ENCODE data around the gene ATF5.
"Not testable (repeated sequence)": the region's sequence is repeated elsewhere in the genome, so short reads cannot be mapped to it uniquely, and the experiment has no call there.

Gene ATF5

DNA sequence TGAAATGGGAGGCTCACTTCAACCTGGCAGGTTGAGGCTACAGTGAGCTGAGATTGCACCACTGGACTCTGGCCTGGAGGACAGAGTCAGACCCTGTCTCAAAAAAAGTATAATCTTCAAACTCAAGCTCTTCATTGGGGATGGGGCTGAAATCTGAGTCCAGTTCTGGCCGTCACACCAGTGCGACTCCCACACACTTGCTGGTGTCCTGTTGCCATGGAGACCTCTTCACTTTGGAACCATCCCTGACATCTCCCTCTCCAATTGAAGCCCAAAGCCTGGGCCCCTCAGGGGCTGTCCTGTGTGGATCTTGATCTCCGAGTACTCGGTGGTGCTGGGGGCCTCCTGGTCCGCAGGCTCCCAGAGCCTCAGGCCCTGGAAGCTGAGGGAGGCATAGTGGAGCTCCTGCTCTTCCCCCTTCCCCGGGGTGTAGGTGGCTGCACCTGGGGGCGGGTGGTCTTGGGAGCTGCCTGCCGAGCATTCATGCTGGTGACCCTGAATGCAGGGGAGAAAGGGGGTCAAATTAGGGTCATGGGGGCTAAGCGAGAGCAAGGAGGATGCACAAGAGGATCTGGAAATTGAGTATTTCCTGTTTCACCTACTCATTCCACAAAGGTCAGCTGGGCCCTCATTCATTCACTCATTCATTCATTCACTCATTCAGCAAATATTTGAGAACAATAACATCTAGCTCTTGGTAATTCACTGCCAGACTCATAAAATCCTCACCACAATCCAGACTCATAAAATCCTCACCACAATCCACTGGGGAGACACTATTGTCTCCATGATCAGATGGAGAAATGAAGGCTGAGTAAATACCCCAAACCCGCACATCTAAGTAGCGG is 21.0 kb downstream of the ATF5 start:
- no peak for DNase-seq (ENCODE audit: low read depth in 2 of 2)

DNA sequence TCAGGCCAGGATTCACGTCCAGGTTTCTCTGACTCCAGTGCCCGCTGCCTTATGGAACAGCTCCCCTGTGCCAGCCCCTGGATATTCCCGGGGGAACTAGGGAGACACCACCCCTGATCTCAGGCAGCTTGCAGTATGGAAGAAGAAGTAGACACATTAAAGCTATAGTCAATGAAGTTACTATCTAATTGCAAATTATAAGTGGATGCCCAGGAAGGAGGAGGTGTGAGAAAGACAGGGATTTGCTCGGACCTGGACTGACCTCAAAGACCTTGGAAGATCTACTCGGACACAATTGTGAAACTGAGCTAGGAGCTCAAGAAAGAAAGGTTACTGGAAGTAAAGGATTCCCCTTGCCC is 21.6 kb downstream of the ATF5 start:
- no peak for DNase-seq (ENCODE audit: low read depth in 2 of 2)

DNA sequence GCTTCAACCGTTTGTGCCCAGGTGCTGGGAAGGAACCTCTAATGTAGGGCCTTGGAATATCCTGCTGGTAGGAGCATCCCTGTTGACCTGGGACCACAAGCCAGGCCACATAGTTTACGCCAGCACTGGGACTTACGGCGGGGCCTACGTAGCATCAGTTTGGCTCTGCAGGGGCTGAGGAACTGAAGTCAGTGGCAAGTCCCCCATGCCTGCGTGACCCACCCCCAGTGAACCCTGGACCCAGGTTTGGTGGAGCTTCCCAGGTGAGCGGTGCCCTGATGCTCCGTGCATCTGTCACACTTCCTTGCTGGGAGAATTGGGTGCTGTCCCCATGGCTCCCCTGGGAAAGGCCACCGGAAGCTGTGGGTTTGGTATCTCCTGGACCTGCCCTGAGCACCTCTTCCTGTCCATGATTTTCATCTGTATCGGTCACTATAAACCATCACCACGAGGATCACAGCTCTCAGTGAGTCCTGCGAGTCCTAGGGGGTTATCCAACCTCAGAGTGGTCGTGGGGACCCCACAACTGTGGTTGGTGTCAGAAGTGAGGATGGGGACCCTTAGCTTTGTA is 22.0 kb downstream of the ATF5 start:
- no peak for DNase-seq (ENCODE audit: low read depth in 2 of 2)

DNA sequence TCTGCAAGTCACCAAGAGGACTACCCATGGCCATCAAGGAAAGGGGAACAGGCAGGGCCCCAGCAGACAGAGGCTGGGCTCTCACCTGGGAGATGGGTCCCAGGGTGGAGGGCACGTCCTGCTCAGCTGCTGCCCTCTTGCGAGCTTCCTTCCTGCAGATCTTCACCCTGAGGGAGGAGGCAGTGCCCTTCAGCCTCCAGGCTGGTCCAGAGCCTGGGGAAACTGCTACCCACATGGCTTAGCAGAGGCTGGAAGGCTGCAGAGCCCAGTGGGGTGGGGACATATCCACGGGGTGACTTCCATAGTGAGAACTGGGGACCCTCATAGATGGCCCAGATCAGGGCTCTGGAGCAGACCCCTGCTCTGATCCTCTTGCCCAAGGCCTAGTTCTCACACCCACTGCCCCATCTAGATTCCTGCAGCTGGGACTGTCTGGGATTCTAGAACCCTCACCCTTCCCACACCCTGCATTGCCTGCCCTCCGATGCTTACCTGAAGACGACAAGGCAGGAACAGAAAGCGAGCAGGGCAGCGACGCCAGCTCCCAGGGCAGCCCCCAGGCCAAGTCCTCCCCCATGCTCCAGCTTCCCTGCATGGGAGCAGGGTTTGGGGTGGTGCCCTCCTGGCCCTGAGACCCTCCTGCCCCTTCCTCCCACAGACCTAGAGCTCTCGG is 22.9 kb downstream of the ATF5 start:
- DNase-seq (ENCODE audit: low read depth in 2 of 2), result no peak

DNA sequence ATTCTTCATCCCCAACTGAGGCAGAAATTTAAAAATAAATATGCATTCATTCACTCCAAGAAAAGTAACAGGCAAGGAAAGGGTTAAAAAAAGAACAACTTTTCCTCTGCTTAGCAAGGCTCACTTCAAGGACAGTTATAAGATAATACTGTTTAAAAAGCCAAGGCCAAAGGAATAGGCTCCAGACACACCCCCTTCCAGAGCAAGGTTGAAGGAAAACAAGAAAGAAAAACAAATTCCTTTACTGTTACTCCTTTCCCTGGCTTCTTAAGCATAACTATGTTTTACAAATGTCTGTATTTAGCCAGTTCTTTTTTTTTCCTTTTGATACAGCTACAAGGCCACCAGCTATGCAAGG is 23.5 kb downstream of the ATF5 start:
- no peak for DNase-seq (ENCODE audit: low read depth in 2 of 2)

DNA sequence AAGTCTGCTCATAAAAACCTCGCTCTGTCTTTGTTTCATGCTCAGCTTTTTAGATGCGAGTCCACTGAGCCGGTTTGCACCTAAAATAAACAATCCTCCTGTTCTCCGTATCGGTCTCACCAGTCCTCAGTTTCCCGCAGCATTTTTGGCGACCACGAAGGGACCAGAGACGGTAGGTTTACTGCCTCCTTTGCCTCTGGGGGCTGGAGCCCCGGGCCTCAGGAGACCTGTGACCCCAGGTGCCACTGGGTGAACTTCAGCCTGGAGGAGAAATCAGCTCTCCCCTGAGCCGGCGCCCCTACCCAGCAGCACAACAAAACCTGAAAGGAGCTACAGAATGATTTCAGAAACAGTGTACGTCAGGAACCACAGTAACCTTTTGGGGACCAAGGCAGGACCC is 23.9 kb downstream of the ATF5 start:
- DNase-seq (ENCODE audit: low read depth in 2 of 2), result no peak

DNA sequence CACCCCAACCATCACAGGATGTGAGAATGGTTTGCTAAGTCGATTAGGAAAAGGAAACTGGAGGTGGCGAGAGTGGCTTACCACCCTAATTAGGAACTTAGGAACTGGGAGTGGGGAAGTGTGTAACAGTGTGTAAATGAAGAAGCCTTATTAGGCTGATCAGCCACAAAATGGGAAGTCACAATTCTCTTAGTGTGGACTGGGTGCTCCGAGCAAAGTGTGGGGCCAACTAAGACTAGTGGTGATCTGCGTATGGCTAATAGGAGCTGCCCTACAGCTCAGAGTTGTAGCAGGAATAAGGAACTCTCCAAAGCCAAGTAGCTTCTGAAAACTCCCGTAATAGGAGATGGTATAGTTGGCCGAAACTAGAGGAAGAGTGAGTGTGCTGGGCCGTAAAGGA is 24.4 kb downstream of the ATF5 start:
- no peak for DNase-seq (ENCODE audit: low read depth in 2 of 2)

DNA sequence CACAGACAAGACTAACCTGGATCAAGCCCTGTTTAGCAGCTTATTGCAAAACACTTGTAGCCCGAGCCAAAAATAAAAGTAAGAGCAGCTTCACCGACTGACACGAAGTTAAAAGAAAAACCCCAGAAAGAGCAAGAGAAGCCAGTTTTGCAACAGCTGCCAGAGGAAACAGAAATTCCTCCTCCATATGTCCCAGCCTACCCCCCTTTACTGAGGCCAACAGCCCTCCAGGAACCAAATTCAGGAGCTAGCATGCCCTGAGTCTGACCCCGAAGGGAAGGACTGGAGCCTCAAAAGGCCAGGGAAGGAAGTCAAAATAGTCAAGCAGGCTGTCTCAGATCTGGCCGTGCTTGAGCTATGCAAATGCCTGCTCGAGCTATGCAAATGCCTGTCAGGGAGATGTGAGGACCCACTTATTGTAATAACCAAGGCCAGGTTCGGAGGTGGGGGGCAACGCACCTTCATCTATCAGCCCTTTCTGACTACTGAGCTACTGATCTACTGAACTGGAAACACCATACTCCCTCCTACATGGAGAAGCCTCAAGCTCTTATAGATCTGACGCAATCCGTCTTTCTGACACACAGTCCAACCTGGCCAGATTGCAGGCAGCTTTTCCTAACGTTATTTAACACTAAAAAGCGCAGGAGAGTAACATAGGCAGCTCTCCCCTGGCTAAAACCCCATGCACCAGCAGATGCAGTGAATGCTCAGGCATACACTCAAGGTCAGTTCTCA is 25.3 kb downstream of the ATF5 start:
- no peak for DNase-seq (ENCODE audit: low read depth in 2 of 2)

DNA sequence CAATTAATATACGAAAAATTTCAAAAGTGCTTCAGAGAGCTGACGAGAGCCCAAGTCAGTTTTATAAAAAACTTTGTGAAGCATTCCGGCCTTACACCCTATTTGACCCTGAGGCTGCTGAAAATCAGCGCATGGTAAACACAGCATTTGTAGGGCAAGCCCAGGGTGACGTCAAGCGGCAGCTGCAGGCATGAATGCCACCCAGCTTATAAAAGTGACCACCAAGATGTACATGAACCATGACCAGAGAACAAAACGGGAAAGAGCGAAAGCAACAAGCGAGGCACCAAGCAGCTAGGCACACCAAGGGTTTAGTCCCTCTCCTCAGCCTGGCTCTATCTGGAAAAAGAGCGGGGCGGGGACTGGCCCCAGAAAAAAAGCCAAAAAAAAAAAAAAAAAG is 25.9 kb downstream of the ATF5 start:
- DNase-seq (ENCODE audit: low read depth in 2 of 2), result no peak

DNA sequence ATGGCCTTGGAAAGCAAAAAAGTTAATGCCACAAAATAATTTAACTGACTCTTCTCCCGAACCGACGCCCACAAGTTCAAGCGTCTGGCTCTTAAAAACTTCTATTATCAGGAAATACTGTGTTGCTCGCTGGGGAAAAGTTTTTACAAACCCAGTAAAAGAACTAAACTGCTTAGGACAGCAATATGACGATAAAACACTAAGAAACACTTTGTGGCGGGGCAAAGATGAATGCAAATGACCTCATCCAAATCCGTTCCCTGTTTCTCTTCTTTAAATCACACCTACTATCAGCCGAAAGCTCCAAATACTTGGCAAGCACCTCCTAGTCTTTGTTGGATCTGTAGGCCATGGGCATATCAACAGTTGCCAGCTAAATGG is 27.1 kb downstream of the ATF5 start:
- DNase-seq (ENCODE audit: low read depth in 2 of 2), result no peak

DNA sequence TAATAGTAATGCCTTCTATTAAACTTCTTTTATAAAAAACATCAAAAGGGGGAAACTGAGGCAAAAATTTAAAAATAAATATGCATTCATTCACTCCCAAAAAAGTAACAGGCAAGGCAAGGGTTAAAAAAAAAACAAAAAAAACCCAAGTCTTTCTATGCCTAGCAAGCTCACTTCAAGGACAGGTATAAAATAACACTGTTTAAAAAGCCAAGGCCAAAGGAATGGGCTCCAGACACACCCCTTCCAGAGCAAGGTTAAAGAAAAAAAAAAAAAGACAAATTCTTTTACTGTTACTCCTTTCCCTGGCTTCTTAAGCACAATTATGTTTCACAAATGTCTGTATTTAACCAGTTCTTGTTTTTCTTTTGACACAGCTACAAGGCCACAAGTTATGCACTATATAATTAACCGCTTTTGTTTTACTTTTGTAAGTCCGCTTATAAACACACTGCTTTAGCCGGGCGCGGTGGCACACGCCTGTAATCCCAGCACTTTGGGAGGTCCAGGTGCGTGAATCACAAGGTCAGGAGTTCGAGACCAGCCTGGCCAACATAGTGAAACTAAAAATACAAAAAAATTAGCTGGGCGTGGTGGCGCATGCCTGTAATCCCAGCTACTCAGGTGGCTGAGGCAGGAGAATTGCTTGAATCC is 28.4 kb downstream of the ATF5 start:
- no peak for DNase-seq (ENCODE audit: low read depth in 2 of 2)

DNA sequence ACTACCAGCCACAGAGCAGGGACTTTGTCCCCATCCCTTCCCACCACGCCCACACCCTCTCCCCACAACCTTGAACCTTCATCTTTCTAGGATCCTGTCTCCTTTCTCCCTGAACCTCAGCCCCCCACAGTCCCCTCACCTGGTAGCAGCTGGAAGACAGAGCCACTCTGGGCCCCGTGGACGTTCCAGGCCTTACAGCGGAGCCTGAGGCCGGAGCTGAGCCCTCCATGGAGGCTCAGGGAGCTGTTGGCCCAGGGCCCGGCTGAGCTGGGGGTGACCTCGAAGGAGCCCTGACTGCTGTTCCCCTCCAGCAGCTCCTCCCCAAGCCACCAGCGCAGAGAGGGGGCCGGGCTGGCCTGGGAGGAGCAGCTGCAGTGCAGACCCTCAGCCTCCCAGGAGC is 29.1 kb downstream of the ATF5 start:
- not testable (repeated sequence) for DNase-seq (ENCODE audit: low read depth in 2 of 2)

DNA sequence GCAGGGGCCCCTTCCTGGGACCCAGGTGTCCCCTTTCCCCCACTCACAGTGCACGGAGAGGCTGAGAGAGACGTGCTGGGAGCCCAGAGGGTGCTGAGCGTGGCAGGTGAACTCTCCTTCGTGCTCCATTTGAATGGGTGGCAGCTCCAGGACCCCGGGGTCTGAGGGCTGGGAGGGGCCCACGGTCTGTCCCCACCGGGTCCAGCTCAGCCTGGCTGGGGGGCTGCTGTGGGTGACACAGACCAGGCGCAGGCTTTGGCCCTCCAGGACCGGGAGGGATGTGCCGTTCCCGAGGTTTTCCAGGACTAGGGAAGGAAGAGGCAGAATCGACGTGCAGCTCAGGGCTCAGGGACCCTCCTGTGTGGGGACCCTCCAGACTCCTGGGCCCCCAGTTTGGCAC is 29.6 kb downstream of the ATF5 start:
- DNase-seq (ENCODE audit: low read depth in 2 of 2), result not testable (repeated sequence)

DNA sequence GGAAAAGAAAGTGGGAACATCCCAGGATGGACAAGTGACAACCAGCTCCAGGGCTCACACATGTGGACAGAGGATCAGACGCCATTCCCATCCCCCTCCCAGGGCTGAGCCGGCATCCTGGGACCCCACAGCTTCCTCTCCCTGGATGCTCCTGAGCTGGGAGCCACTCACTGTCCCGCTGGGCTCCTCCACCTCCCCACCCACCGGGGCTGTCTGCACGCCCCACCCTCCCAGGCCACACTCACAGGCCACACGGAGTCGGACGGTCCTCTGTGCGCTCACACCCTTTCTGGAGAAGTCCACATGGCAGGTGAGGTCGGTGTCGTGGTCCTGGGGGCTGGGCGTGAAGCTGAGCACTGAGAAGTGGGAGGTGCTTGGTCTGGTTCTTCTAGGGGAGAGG is 30.9 kb downstream of the ATF5 start:
- DNase-seq (ENCODE audit: low read depth in 2 of 2), result not testable (repeated sequence)

DNA sequence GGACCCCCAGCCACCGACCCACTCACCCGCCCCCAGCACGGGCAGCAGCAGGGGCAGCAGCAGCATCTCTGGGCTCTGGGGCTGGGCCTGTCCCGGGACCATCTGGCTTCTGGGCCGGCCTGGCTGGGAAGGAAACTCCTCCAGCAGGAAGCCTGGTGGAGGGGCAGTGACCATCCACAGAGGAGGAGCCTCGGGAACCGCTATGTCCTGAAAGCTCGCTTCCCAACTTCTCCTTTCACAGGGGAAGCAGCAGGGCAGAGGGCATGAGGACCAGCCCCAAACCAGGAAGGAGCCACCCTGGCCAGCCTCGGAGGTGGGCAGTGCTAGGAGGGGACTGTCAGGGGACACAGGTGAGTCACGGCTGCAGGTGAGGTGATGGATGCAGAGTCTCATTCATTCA is 32.0 kb downstream of the ATF5 start, which contains the start of gene SIGLEC11:
Gene SIGLEC11 (minus strand): TSS at position 193 of the 400 bp plus-strand sequence. CDS start 91 bp downstream, at position 102.
- not testable (repeated sequence) for DNase-seq (ENCODE audit: low read depth in 2 of 2)

DNA sequence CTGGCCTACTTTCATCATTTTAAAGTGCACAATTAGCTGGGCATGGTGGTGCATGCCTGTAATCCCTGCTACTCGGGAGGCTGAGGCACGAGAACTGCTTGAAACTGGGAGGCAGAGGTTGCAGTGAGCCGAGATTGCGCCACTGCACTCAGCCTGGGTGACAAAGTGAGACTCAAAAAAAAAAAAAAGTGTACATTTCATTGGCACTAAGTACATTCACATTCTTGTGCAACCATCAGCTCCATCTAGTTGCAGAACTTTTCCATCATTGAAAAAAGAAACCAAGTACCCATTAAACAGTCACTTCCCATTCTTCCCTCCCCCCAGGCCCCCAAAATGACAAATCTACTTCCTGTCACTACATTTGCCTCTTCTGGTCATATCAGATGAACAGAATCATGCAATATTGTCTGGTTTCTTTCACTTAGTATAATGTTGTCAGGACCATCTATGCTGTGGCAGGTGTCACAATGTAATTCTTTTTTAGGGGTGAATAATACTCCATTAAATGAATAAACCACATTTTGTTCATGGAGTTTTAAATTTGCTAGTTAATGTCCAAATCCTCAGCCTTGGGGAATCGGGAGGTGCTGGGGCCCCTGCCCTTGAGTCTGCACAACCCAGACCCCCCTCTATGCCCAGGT is 39.4 kb downstream of the ATF5 start:
- DNase-seq (ENCODE audit: low read depth in 2 of 2), result no peak

DNA sequence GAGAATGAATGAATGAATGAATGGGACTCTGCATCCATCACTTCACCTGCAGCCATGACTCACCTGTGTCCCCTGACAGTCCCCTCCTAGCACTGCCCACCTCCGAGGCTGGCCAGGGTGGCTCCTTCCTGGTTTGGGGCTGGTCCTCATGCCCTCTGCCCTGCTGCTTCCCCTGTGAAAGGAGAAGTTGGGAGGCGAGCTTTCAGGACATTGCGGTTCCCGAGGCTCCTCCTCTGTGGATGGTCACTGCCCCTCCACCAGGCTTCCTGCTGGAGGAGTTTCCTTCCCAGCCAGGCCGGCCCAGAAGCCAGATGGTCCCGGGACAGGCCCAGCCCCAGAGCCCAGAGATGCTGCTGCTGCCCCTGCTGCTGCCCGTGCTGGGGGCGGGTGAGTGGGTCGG is 40.4 kb downstream of the ATF5 start:
- not testable (repeated sequence) for DNase-seq (ENCODE audit: low read depth in 2 of 2)

DNA sequence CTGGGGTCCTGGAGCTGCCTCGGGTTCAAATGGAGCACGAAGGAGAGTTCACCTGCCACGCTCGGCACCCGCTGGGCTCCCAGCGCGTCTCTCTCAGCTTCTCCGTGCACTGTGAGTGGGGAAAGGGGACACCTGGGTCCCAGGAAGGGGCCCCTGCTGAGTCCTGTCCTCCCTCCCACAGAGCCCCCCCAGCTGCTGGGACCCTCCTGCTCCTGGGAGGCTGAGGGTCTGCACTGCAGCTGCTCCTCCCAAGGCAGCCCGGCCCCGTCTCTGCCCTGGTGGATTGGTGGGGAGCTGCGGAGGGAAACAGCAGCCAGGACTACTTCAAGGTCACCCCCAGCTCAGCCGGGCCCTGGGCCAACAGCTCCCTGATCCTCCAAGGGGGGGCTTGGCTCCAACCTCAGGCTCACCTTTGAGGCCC is 43.0 kb downstream of the ATF5 start:
- DNase-seq (ENCODE audit: low read depth in 2 of 2), result no peak

DNA sequence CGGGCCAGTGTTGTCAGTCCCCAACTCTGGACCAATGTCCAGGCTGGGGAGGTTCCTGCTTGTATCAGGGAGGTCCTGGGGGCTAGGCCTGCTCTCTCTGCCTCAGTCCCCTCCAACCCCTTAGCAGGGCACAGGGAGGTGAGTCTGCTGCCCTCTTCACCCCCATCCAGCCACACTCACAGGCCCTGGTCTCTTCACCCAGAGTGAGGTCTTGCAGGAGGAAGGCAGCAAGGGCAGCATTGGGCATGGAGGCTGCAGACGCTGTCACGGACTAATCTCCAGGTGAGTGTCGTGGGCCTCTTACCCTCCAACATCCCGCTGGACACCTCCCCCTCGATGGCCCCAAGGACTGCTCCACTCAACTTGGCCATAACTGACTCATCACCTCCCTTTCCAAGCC is 43.8 kb downstream of the ATF5 start:
- DNase-seq (ENCODE audit: low read depth in 2 of 2), result no peak

DNA sequence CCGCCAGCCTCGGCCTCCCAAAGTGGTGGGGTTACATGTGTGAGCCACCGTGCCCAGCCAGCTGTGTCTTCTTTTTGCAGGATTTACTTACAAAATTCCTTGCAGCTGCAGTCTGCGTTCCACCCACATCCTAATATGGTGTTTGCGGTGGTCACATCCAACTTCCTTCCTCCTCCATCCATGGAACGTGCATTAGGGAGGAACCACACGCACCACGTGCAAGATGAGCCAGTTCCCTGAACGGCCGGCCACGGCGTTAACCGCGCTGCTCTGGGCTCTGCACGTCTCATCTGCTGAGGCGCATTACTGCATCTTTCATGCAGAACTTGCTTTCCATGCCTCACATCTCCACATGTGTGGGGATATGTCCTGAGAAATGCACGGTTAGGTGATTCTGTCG is 45.0 kb downstream of the ATF5 start:
- DNase-seq (ENCODE audit: low read depth in 2 of 2), result no peak

DNA sequence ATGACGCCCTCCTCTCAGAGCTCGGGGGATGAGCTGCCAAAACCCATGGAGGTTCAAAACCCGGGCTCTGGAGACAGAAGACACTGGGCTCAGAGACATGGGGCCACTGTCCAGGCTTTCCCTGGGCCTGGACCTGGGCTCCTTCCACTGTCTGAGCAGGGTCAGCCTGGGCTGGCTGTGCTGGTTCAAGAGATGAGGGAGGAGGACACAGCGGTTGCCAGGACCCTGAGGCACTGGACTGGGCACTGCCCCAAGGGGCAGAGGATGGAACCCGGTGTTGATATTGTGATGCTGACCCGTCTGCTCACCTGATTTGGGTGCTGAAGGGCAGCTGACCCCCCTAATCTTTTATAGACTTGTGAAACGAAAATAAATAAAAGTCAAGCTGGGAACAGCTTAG is 46.0 kb downstream of the ATF5 start:
- no peak for DNase-seq (ENCODE audit: low read depth in 2 of 2)
